Measurements from ENCODE around the gene ABCE1.
A peak's percentile ranks its signal among the peaks of the same experiment; 100 is the strongest.

Gene ABCE1

GRCh38 chr4:145097821-145098674, at the start of gene ABCE1, which contains the start of gene ANAPC10:
ABCE1 (plus strand) TSS chr4:145098311; CDS start chr4:145104413, 6,102 bp downstream.
ANAPC10 (minus strand) TSS chr4:145098196; CDS start chr4:145096099, 2,097 bp downstream.
- no peak for TF ChIP-seq JUND (IDR thresholded peaks at IDR 0.05; ENCODE audit: low read depth)
- DNase-seq (ENCODE audit: low read depth in 1 of 2, low spot score in 1 of 2) = peak; percentile 82 to 96
- in situ Hi-C loops (cut with HindIII; ENCODE audit: low pct_unique_long_range_greater_than_20kb, low sequenced_read_pairs) = no loop called here

- no peak for DNase-seq (ENCODE audit: low read depth in 1 of 2, low spot score in 1 of 2)
- in situ Hi-C loops (cut with HindIII; ENCODE audit: low pct_unique_long_range_greater_than_20kb, low sequenced_read_pairs) = no loop called here
- no peak for TF ChIP-seq JUND (IDR thresholded peaks at IDR 0.05; ENCODE audit: low read depth)
Measured at GRCh38 chr4:145048817-145049216, 49.3 kb upstream of the ABCE1 start.

DNA sequence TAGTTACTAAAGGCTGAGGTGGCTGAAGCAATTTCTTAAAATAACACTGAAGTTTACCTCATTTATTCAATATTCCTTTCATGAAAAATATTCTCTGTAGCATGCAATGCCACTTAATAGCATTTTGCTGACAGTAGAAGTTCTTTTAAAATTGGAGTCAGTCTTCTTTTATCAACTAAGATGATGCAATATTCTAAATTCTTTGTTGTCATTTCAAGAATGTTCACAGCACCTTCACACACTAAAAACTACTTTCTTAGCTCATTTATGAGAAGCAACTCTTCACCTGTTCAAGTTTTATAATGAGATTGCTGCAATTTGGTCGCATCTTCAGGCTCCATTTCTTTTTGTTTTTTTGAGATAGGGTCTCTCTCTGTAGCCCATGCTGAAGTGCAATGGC, 48.9 kb upstream of the ABCE1 start:
- in situ Hi-C loops (cut with HindIII; ENCODE audit: low pct_unique_long_range_greater_than_20kb, low sequenced_read_pairs) = no loop called here
- no peak for TF ChIP-seq JUND (IDR thresholded peaks at IDR 0.05; ENCODE audit: low read depth)
- no peak for DNase-seq (ENCODE audit: low read depth in 1 of 2, low spot score in 1 of 2)

GRCh38 chr4:145055533-145056257, 42.4 kb upstream of the ABCE1 start:
- in situ Hi-C loops (cut with HindIII; ENCODE audit: low pct_unique_long_range_greater_than_20kb, low sequenced_read_pairs) = no loop called here
- no peak for DNase-seq (ENCODE audit: low read depth in 1 of 2, low spot score in 1 of 2)
- no peak for TF ChIP-seq JUND (IDR thresholded peaks at IDR 0.05; ENCODE audit: low read depth)

DNA sequence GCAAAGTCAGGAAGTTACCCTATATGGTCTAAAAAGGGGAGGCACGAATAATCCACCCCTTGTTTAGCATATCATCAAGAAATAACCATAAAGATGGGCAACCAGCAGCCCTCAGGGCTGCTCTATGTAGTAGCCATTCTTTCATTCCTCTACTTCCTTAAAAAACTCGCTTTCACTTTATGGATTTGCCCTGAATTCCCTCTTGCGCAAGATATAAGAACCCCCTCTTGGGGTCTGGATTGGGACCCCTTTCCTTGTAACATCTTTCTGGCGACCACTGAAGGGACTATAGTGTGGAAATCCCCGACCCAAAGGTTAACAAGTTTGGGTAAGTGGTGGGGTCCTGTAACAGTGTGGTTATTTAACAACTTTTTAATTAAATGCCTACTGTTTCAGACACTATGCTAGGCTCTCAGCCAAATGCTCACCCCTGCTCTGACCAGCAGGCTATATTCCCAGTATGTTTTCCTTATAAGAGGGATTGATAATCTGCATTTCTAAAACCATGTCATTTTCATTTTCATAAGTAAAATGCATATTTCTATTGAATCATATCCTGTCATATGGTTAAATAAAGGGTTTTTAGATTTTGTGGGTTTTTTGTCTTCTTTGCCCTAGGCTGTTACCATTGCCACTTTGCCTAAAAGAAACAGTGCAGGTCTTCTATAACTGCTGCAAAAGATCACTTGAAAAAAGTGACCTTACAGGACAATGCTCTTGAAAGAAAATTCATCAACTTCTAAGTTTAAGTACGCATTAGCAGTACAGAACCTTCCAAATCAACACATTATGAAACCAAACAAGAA, 41.6 kb upstream of the ABCE1 start:
- in situ Hi-C loops (cut with HindIII; ENCODE audit: low pct_unique_long_range_greater_than_20kb, low sequenced_read_pairs) = no loop called here
- TF ChIP-seq JUND (IDR thresholded peaks at IDR 0.05; ENCODE audit: low read depth) = no peak
- no peak for DNase-seq (ENCODE audit: low read depth in 1 of 2, low spot score in 1 of 2)

GRCh38 chr4:145058256-145058655, 39.9 kb upstream of the ABCE1 start:
- no peak for DNase-seq (ENCODE audit: low read depth in 1 of 2, low spot score in 1 of 2)
- no peak for TF ChIP-seq JUND (IDR thresholded peaks at IDR 0.05; ENCODE audit: low read depth)
- in situ Hi-C loops (cut with HindIII; ENCODE audit: low pct_unique_long_range_greater_than_20kb, low sequenced_read_pairs) = no loop called here

DNA sequence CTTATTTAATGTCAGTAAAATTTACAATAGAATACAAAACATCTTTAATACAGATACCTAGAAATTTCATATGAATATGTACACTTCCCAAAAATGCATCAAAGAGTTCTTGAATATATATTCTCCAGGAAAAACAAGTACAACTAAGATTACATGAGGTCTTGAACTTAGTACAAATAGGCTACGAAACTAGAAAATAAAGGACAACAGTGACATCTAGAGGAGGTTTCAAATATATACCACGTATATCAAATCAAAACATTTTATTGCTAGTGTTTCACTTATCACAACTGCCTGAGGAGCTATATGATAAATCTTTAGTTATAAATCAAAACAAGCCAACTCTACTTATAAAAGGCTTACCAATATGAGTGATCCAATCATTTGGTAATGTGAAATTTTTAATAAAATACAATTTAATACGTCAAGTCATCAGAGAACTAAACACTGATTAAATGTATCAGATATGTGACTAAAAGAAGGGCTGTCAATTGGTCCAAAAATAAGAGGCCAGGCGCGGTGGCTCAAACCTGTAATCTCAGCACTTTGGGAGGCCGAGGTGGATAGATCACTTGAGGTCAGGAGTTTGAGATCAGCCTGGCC, 36.7 kb upstream of the ABCE1 start:
- TF ChIP-seq JUND (IDR thresholded peaks at IDR 0.05; ENCODE audit: low read depth) = no peak
- in situ Hi-C loops (cut with HindIII; ENCODE audit: low pct_unique_long_range_greater_than_20kb, low sequenced_read_pairs) = no loop called here
- DNase-seq (ENCODE audit: low read depth in 1 of 2, low spot score in 1 of 2) = peak in 1 of 2 experiments; percentile 49

- DNase-seq (ENCODE audit: low read depth in 1 of 2, low spot score in 1 of 2) = no peak
- in situ Hi-C loops (cut with HindIII; ENCODE audit: low pct_unique_long_range_greater_than_20kb, low sequenced_read_pairs) = no loop called here
- no peak for TF ChIP-seq JUND (IDR thresholded peaks at IDR 0.05; ENCODE audit: low read depth)
Measured at GRCh38 chr4:145066063-145066501, 32.0 kb upstream of the ABCE1 start.

GRCh38 chr4:145069361-145069760, 28.8 kb upstream of the ABCE1 start:
- in situ Hi-C loops (cut with HindIII; ENCODE audit: low pct_unique_long_range_greater_than_20kb, low sequenced_read_pairs) = no loop called here
- TF ChIP-seq JUND (IDR thresholded peaks at IDR 0.05; ENCODE audit: low read depth) = no peak
- DNase-seq (ENCODE audit: low read depth in 1 of 2, low spot score in 1 of 2) = no peak

- in situ Hi-C loops (cut with HindIII; ENCODE audit: low pct_unique_long_range_greater_than_20kb, low sequenced_read_pairs) = no loop called here
- DNase-seq (ENCODE audit: low read depth in 1 of 2, low spot score in 1 of 2) = no peak
- no peak for TF ChIP-seq JUND (IDR thresholded peaks at IDR 0.05; ENCODE audit: low read depth)
Measured at GRCh38 chr4:145071560-145071959, 26.6 kb upstream of the ABCE1 start.

DNA sequence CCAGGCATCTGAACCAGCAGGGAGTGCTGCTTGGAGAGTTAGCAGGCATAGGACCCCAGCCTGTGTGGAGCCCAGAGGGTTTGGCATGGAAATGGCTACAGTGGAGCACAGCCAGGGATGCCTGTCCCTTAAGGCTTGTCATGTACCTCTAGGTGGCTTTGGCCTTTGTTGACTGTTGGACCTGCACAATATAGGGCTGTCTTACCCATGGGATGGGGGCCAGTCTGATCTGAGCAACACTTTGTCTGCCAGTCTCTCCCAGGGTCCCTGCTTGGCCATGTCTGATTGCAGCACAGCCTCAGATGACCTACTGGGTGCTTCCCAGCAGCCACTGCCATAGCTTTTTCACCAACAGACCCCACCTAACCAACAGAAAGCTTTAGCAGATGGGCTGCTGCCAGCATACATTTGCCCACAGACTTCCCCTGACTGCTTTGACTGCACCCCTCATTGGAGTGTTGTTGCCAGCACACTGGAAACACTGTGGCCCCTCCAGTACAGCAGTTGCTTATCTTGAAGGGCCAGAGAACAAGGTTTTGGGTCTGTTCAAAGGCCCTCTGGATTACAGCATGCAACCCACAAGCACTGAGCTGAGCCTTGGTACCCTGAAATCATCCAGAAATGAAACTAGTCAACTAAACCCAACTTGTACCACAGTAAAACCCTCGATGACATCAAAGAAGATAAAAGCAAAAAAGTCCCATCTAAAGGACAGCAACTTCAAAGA, 22.2 kb upstream of the ABCE1 start:
- no peak for DNase-seq (ENCODE audit: low read depth in 1 of 2, low spot score in 1 of 2)
- no peak for TF ChIP-seq JUND (IDR thresholded peaks at IDR 0.05; ENCODE audit: low read depth)
- in situ Hi-C loops (cut with HindIII; ENCODE audit: low pct_unique_long_range_greater_than_20kb, low sequenced_read_pairs) = no loop called here
